ENCODE results near the gene TNRC6C.

TNRC6C gene

DNA sequence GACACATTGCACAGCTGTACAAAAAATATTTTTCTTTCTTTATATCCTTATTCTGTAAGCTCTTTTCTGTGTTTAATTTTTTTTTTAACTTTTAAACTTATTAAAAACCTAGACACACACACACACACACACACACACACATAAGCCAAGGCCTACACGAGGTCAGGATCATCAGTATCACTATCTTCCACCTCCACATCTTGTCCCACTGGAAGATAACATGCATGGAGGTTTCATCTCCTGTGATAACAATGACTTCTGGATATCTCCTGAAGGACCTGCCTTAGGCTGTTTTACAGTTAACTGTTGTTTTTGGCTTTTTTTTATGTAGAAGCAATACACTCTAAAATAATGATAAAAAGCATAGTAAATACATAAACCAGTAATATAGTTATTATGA lies 71.2 kb downstream of the TNRC6C start:
- TF ChIP-seq GATA3 (IDR thresholded peaks at IDR 0.05; ENCODE audit: low read depth, low read length) (no peak), GATA2 (IDR thresholded peaks at IDR 0.05; ENCODE audit: low read depth, low read length) (no peak)

DNA sequence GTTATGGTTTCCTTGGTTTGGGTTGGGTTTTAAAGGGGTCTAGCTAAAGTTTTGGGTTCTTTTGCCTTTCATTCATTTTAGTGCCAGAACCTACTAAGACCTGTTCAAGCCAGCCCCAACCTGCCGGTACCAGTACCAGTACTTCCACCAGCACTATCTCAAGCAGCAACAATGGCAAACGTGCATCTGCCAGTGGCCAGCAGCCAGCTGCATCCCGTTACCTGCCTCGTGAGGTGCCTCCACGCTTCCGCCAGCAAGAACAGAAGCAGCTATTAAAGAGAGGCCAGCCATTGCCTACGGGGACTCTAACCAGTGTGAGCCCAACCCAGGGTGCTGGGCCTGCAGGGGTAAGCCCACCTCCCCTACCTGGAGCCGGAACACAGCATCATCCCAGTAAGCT lies 72.9 kb downstream of the TNRC6C start:
- TF ChIP-seq GATA2 (IDR thresholded peaks at IDR 0.05; ENCODE audit: low read depth, low read length) (no peak), GATA3 (IDR thresholded peaks at IDR 0.05; ENCODE audit: low read depth, low read length) (no peak)

DNA sequence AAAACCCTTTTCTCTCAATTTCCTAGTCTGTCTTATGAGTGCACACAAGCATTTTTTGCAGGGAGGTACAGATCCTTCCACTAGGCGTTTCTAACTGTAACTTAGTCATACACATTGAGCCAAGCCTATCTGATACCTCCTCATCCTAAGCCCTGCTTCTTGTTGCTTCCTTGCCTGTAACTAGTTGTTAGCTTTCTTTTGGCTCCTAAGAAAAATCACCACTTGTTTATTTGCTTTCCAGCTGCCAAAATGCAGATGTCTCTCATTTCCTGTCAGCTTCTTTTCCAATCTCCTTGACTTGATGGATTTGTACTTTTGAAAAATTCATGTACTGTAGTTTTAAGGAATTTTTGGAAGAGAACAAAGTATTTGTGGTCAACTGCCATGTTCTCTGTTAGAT lies 73.7 kb downstream of the TNRC6C start:
- no peak for TF ChIP-seq GATA2 (IDR thresholded peaks at IDR 0.05; ENCODE audit: low read depth, low read length)
- TF ChIP-seq GATA3 (IDR thresholded peaks at IDR 0.05; ENCODE audit: low read depth, low read length): no peak

DNA sequence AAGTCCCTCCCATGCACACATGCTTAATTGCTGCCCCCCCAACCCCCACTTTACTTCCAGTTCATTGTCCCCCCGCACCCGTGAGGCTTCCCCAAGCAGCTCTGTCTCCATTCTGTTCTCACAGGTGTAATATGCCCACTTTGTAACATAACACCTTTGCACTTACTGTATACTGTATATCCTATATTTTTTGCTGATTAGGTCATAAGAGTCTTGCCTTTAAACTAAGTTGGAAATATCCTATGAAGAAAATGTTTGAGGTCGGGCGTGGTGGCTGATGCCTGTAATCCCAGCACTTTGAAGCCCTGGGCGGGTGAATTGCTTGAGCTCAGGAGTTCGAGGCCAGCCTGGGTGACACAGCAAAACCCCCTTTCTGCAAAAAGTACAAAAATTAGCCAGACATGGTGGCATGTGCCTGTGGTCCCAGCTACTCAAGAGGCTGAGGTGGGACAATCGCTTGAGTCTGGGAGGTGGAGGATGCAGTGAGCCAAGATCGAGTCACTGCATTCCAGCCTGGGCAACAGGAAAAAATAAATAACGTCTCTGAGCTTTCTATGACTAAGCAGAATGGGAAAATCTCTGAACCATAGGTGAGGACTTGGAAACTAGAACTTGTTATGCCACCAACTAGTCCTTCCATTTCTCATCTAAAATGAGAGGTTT lies 76.1 kb downstream of the TNRC6C start:
- TF ChIP-seq GATA2 (IDR thresholded peaks at IDR 0.05; ENCODE audit: low read depth, low read length) (no peak), GATA3 (IDR thresholded peaks at IDR 0.05; ENCODE audit: low read depth, low read length) (no peak)

DNA sequence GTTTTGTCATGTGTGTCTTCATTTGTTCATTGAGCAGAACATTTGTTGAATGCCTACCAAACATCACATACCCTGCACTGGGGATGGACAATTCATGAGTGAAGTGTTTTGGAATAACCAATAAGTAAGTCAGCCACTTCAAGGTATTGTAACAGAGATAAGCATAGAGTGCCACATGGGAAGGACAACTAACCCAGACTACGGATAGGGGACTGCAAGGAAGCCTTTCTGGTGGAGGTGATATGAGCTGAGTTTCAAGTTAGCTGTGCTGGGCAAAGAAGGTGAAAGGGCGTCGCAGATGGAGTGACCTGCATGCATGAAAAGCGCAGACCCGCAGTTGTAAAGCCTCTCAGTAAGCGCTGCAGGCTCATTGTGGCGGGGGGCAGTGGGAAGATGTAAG lies 78.8 kb downstream of the TNRC6C start:
- no peak for TF ChIP-seq GATA3 (IDR thresholded peaks at IDR 0.05; ENCODE audit: low read depth, low read length)
- no peak for TF ChIP-seq GATA2 (IDR thresholded peaks at IDR 0.05; ENCODE audit: low read depth, low read length)

DNA sequence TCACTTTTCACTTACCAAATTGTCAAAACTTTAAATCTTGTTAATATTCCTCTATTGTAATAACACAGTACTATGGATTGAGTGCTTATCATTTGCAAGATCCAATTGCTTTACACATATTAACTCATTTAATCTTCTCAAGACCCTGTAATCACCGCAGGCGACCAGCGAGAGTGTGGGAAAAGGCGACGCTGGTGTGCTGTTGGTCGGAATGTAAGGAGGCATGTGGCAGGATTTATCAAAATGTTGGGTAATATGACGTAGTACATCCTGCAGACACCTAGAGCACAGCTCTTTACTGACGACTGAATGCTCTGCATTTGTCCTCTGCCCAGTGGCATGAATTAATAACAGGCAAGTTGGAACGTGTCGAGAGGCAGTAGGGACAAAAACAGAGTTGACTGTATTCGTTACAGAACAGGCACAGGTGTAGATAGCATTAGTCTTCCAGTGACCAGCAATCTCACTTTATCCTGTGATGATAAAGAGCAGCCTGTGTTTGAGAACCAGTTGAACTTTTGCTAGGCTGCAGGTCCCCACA lies 80.3 kb downstream of the TNRC6C start:
- TF ChIP-seq GATA2 (IDR thresholded peaks at IDR 0.05; ENCODE audit: low read depth, low read length) (no peak), GATA3 (IDR thresholded peaks at IDR 0.05; ENCODE audit: low read depth, low read length) (no peak)

DNA sequence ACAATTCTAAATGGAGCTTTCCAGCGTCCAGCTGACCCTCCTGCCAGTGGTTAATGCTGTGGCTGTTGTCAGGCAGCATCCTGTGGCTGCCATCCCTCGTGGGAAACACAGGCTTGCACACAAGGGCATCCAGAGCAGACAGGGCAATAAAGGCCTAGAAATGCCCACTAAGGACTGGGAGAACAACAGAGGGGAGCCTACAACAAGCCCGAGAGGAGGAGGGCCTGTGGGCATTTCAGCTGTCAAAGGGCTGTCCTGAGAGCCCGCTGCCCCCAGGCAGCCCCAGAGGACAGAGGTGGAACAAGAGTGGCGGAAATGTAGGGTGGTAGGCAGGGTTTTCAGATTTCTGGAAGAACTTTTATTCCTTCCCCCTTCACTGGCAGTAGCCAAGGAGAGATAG lies 81.1 kb downstream of the TNRC6C start:
- TF ChIP-seq GATA2 (IDR thresholded peaks at IDR 0.05; ENCODE audit: low read depth, low read length): no peak
- TF ChIP-seq GATA3 (IDR thresholded peaks at IDR 0.05; ENCODE audit: low read depth, low read length): no peak

DNA sequence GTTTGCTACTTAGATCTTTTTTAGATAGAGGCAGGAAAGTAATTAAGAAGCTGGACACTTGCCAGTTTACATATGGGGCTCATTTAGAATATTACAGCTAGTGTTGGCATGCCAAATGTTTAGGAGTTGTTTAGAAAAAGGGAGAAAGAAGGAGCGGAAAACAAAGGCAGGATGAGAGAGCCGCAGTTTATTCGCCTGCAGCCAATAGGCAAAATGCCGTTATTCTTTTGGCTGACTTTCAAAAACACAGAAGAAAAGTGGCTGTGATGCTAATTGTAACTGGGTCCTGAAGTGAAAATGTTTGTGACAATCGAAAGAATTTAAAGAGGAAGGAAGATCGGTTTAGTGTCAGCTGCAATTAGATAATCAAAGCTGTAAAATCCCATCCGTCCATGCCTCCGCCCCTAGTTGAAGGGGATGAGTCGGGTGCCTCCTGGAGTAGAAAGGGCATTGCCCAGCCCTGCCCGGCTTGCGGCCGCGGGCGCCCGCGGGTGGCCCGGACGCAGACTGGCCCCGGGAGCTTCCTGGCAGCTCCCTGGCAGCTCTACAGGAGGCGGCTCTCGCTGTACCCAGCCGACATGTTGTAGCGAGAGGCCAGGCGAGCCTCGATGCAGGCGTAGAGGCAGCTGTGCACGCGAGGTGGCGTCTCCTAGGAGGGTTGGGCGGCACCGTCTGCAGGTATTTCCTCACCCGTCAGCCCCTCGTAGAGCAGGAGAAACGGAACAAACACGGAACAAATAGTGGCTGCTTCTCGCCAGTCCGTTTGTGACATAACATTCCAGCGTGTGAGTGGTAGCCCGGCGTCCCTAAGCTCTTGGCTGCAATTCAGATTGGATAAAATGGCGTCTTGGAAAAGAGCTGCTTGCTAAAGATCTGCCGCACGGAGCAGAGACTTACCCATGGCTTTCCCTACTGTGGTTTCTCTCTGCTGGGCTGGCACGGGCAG lies 82.2 kb downstream of the TNRC6C start:
- TF ChIP-seq GATA2 (IDR thresholded peaks at IDR 0.05; ENCODE audit: low read depth, low read length) (peak; percentile 13; the same call in 1 of the 2 replicates), GATA3 (IDR thresholded peaks at IDR 0.05; ENCODE audit: low read depth, low read length) (peak; percentile 66)

DNA sequence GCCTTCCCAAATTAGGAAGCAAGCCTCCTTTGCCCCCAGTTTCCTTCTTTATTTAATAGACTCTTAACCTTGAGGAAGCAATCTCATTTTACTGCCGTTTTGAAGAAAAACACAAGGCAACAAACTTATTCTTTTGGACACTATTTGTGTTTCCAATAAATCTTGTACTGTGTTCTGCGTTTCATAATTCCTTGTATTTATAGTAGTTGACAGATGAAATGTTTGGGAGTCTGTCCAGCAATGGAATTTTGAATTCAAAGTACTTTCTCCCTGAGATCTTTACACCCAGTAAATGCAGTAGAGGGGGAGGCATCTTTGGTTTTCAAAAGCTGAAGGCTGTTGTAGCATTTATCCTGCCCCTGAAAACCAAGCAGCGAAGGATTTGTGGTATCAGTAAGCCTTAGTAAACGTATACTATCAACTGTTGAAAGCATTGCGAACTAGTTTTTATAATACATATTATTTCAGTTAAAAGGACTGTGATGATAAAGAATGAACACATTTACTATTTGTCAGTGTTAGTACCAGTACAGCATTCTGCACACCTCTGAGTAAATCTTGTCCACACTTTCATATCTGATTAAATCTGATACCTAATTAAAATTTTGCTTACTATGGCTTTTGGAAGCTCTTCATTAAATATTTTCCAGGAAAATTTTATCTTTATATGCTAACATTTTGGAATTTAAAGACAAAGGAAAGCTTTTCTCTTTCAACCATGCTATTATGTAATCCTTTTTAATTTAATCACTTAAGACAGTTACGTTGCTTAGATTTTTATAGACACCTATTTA lies 83.1 kb downstream of the TNRC6C start:
- no peak for TF ChIP-seq GATA2 (IDR thresholded peaks at IDR 0.05; ENCODE audit: low read depth, low read length)
- no peak for TF ChIP-seq GATA3 (IDR thresholded peaks at IDR 0.05; ENCODE audit: low read depth, low read length)

DNA sequence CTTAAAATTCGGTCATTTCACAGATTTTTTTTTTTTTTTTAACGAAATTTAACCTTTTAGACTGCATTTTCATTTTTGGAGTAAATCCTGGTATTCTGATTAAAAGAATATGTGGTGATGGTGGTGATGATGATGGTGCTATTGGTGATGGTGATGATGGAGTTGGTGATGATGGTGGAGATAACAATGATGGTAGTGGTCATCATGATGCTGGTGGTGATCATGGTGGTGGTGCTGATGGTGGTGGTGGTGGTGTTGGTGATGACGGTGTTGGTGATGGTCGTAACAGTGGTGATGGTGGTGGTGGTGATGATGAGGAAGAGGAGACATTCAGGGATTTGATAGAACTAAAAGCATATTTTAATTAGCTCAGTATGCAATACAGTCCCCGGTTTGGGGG lies 84.0 kb downstream of the TNRC6C start:
- TF ChIP-seq GATA2 (IDR thresholded peaks at IDR 0.05; ENCODE audit: low read depth, low read length): peak; percentile 47
- TF ChIP-seq GATA3 (IDR thresholded peaks at IDR 0.05; ENCODE audit: low read depth, low read length): peak; percentile 28; the same call in 1 of the 2 replicates

DNA sequence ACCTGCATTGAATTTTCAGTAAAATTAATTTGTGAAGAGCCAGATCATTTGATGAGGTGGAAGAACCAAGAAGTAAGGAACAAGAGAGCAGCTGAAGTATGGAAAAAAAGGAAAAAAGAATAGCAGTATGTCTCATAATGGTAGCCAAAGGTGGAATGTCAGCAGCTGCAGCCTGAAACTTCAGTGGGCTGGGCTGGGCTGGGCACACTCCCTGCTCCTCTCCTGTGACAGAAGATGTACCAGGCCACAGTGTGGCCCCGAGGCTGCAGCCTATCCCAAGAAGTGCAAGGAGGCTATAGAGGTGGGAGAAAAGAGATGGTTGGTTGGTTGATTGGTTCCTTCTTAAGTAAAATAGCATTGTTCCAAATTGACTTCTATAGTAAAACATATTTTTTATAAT lies 84.5 kb downstream of the TNRC6C start:
- TF ChIP-seq GATA2 (IDR thresholded peaks at IDR 0.05; ENCODE audit: low read depth, low read length) (no peak), GATA3 (IDR thresholded peaks at IDR 0.05; ENCODE audit: low read depth, low read length) (no peak)

DNA sequence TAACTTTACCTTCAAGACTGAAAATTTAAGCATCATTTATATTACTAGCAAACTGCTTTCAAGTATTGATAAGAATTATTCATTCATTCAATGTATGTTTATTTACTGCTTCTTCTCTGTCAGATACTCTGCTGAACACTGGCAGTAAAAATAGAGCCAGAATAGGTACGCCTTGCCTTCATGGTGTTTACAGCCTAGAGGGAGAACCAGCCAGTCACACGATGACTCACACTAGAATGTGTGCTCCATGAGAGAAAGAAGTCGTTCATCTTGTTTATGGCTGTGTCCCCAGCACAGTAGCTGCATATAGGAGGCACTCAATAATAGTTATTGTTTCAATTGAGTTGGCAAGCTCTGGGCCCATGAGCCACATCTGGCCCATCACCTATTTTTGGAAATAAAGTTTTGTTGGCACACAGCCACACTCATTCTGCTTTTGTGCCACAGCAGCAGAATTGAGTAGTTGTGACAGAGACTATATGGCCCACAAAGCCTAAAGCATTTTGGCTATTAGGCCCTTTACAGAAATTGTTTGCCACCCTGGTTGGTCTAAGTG lies 85.9 kb downstream of the TNRC6C start:
- TF ChIP-seq GATA3 (IDR thresholded peaks at IDR 0.05; ENCODE audit: low read depth, low read length) (no peak), GATA2 (IDR thresholded peaks at IDR 0.05; ENCODE audit: low read depth, low read length) (no peak)

DNA sequence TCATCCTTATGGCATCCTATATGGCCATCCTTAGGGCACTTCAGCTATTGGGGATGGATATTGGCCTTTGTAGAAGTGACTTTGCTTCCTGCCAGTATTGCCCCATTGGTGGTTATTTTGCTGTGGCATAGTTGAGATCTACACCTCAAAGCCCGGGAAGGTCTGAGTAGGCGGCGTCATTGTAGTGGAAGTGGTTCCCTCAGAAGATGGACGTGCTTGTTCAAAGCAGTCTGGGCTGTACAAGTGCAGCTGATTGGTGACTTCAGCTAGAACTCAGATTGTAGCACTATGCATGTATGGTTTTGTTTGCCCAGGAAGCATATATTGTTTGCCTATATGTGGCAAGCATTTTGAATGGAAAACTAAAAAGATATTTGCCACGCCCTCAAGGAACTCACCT lies 86.8 kb downstream of the TNRC6C start:
- TF ChIP-seq GATA2 (IDR thresholded peaks at IDR 0.05; ENCODE audit: low read depth, low read length) (no peak), GATA3 (IDR thresholded peaks at IDR 0.05; ENCODE audit: low read depth, low read length) (no peak)

DNA sequence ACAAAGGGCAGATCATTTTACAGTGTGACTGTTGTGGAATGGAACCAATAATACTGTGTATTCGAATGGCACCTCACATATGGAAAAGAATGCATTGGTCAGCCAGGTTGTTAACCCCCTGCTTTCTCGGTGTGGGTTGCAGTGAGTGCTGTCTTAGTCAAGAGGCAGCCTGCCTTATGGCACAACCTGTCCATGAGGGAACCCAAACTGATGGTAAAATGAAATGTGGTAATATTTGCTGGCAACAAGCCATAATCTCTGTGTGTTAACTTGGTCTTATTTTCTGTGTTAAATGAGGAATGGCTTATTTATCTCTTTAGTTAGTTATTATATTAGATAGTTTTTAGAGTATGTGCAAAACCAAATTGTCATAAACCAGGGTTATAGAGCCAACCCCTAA lies 88.4 kb downstream of the TNRC6C start:
- TF ChIP-seq GATA3 (IDR thresholded peaks at IDR 0.05; ENCODE audit: low read depth, low read length) (no peak), GATA2 (IDR thresholded peaks at IDR 0.05; ENCODE audit: low read depth, low read length) (no peak)

Measured in SH-SY5Y (cell line).